GM19372 (cell line): Measurements from ENCODE around the gene ASB10.

Experiments used
- ATAC-seq: cut with Tn5 transposase; IDR thresholded peaks from one replicate; pipeline ENCODE4 v1.9.1; 2021; ENCODE audit warnings: mild to moderate bottlenecking, low read depth, moderate library complexity; ENCODE audit not compliant: unreplicated experiment

ASB10 gene

GRCh38 chr7:151210087-151210854 is 23.2 kb upstream of the ASB10 start, which contains the start of gene H2BK1:
H2BK1 (minus strand) TSS chr7:151210488; CDS start chr7:151210318, 170 bp downstream.
- ATAC-seq, result no peak

DNA sequence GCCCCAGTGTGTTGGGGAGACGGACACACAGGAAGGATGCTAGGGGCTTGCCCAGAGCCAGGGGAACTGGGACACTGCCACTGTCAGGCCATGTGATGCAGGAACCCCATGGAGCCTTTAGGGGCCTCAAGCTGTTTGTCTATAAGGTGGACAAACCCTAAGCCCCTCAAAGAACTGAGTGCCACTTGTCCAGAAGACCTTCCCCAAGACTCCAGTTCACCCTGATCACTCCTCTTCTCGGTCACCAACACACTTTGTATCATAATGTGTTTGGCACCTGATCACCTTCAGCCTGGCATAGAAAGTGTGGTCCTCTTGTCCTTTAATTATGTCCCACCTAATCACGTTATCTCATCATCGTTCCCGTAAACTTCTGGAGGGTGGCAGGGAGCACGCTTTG is 22.5 kb upstream of the ASB10 start:
- ATAC-seq, result no peak

DNA sequence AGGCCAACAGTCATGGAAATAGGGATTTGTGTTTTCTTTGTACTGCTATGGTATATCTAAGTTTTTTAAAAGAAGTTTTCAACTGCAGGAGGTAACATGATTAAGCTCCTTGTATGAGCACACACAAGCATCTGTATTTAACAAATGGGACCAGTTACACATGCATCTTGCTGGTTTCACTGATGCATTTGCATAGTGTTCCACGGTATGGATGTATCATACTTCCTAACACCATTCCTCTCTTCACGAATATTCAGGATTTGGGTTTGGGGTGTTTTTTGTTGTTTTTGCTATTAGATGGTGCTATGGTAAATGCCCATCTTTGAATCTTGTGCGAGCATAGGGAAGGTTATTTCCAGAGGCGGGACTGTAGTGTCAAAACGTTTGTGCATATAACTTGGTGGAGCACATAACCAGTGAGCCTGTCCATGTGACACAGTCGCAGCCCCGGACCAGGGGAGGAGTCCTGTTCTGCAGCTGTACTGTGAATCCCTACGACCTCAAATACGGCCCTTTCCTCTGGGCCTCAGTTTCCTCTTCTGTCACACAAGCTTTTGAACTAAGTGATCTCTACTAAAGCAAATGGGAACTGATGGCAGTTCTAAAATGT is 21.3 kb upstream of the ASB10 start:
- ATAC-seq, result no peak

DNA sequence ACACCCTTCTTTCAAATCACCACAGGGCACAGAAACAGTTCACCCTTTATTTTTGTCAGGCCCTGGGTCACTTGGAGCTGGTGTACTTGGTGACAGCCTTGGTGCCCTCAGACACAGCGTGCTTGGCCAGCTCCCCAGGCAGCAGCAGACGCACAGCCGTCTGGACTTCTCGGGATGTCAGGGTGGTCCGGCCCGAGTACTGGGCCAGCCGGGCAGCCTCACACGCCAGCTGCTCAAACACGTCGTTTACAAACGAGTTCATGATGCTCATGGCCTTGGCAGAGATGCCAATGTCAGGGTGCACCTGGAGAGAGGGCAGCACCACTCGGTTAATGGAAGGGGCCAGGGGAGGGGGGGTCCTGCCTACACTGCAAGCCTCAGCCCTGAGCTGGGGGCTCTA is 20.8 kb upstream of the ASB10 start:
- ATAC-seq, result no peak

DNA sequence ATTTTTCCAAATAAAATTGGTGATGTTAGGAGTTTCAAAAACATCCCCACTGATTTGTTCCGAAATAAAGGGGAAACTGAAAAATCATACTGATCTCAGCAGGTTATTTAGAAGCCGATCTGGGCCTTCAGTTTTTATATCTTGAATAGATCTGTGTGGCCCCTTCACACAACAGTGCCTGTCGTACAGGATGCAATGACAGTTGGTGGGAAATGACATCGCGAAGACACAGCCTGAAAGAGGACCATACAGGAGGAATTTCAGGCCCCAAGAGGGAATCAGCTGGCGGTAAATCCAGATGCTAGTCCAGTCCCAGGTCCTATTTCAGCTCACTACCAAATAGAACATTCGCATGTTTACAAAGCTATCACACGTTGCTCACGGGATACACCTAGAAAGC is 20.3 kb upstream of the ASB10 start:
- no peak for ATAC-seq

DNA sequence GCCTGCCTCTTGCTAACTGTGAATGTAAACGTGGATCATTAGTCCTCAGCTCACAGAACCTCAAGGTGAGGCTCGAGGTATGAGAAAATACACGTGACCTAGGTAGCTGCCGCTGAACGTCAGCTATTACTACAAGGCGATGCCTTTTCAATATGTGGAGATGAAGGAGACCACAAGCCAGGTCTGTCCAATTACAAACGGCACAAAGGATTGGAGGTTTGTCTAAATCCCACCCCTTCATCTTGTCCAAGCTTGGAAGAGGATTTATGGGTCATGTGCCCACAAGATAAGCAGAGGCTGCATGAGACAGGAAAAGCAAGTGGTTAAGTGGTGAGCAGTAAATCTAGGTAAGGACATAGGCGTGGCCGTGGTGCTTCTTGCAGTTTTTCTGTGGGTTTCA is 19.9 kb upstream of the ASB10 start:
- no peak for ATAC-seq

GRCh38 chr7:151205730-151206129 is 18.7 kb upstream of the ASB10 start:
- no peak for ATAC-seq

- no peak for ATAC-seq
Measured at GRCh38 chr7:151204383-151205032, 17.5 kb upstream of the ASB10 start.

- ATAC-seq, result no peak
Measured at GRCh38 chr7:151202836-151203235, 15.8 kb upstream of the ASB10 start.

DNA sequence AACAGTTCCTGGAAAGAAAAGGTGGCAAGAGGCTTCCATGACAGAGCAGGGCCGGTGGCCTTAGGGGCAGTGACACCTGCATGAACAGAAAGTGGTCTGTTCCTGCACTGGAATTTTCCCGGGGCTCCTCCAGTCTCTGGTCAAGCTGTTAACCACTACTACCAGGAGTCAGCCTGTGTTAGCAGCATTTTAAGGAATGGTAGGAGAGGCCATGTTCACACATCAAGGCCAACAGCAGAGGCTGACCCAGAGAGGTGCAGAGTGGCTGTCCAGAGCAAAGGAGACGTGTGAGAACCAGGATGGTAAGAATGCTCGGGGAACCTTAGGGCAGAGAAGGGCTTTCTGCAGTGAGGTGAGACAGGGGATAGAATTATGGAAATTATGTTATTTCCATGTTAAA is 14.7 kb upstream of the ASB10 start:
- ATAC-seq, result no peak

DNA sequence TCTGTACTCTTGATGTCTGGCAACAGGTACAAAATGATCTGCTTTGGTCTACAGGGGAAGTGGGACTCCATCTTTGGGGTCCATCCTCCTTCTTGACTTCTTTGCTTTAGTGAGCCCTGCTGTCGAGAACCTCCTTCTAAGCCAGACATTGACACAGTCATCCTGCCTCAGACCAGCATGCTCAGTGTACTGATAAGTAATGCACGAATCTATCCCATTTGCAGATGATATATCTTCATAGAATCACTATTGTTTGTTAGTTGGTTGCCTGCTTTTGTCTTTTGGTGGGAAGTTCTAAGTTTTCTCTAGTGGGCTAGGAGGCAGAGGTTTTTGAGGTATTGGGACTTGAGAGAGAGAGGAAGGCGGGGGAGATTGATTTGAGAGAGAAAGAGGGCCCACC is 14.3 kb upstream of the ASB10 start:
- ATAC-seq, result no peak

GRCh38 chr7:151198945-151199848 is 12.1 kb upstream of the ASB10 start:
- no peak for ATAC-seq

DNA sequence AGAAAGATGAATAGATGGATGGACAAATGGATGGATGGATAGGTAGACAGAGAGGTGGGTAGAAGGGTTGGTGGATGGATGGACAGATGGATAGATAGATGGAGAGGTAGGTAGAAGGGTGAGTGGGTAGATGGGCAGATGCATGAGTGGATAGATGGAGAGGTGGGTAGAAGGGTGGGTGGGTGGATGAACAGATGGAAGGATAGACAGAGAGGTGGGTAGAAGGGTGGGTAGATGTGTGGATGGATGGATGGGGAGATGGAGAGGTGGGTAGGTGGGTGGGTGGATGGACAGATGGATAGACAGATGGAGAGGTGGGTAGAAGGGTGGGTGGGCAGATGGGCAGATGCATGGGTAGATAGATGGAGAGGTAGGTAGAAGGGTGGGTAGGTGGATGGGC is 10.9 kb upstream of the ASB10 start:
- no peak for ATAC-seq

DNA sequence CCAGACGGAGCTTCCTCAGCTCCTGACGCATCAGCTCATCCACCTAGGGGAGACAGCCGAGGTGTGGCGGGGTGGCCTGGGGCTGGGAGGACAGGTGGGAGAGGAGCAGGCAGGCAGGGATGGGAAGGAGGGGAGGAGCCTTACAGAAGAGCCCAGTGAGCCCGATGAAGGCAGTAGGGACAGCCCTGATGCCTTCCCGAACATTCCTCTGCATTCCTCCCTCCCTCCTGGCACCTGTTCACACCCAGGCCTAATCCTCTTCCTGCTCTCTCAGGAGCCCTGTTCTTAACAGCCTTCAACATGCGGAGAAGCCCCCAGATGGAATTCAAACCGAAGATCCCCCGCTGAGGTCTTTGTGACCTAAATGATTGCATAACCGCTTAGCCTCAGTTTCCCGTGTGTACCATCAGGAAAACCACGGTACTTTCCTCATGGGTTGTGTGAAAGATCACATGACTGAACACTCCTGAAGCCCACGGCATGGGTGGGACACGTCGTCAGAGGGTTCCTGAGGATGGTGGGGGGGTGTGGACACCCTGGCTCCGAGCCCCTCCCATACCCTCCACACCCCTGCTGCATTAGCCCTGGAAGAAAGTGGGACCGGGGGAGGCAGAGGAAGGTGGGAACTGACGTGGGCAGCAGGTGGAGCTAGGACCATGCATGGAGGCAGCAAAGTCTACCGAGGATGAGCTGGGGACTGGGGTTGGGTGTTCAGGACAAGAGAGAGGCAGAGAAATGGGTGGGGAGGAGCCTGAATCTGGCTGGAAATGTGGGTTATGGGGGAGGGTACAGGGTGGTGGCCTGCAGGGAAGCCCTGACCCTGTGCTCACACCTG is 8.8 kb upstream of the ASB10 start:
- no peak for ATAC-seq

DNA sequence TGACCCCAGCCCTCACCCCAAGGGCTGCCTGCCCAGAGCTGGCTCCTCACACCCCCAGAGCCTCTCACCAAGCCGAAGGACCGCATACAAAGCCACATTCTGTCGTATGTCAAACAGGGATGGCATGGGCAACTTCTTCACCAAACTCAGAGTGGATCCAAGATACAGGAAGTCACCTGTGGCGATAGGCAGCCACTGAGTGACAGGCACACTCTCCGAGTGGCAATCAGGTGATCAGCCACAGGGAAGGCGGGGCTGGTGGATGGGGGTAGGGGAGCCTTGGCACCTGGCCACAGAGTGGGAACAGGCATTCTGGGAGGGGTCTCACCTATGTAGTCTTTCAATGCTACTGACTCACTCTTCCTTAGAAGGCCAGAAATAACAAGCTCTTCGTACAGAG is 7.1 kb upstream of the ASB10 start:
- ATAC-seq, result no peak

DNA sequence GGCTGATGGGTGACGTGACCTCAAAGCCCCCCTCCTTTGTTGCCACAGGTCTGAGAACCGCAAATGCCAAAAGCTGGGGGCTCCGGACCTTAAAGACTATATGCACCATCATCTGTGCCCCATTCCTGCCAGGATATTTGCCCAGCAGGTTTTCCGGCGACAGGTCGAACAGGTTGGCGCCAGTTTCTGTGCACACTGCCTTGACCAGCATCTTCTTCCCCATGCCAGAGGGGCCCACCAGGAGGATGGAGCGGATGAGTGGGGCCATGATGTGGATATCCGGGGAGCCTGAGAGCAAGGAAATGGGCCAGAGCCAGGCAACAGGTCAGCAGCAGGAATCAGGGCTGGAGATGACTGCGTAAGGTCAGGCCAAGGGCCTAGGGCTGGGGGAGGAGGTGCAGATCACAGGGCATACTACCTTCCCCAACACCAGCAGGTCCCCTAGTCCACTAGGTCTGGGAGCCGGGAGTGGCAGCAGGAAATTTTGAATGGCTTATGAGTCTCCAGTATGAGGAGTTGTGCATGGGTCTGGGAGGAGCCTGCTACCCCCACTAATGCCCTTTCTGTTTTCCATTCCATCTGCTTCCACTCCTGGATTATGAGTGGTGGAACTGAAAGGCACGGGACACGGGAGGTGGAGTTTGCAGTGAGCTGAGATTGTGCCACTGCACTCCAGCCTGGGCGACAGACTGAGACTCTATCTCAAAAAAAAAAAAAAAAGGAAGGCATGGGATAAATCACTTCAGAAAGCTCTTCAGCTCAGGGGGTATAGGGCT is 6.3 kb upstream of the ASB10 start:
- ATAC-seq, result no peak

- no peak for ATAC-seq
Measured at GRCh38 chr7:151192002-151192539, 5.0 kb upstream of the ASB10 start.

GRCh38 chr7:151191544-151191943 is 4.5 kb upstream of the ASB10 start:
- no peak for ATAC-seq

DNA sequence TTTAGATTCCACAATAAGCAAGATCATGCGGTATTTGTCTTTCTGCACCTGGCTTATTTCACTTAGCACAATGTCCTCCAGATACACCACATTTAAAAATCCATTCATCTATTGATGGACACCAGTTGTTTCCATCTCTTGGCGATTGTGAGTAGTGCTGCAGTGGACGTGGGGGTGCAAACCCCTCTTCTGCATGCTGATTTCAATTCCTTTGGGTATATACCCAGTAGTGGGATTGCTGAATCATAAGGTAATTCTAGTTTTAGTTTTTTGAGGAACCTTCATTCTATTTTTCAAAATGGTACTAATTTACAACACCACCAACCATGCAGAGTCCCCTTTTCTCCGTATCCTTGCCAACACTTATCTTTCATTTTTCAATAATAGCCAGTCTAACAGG is 2.0 kb upstream of the ASB10 start:
- no peak for ATAC-seq
